HG03571 (cell line): ENCODE data around the gene GRID1.

Experiments
- ATAC-seq: cut with Tn5 transposase; IDR thresholded peaks from one replicate; pipeline ENCODE4 v1.9.1; 2021; ENCODE audit not compliant: unreplicated experiment

GRID1 gene

GRCh38 chr10:86218842-86219241, 147.8 kb downstream of the GRID1 start:
- no peak for ATAC-seq

DNA sequence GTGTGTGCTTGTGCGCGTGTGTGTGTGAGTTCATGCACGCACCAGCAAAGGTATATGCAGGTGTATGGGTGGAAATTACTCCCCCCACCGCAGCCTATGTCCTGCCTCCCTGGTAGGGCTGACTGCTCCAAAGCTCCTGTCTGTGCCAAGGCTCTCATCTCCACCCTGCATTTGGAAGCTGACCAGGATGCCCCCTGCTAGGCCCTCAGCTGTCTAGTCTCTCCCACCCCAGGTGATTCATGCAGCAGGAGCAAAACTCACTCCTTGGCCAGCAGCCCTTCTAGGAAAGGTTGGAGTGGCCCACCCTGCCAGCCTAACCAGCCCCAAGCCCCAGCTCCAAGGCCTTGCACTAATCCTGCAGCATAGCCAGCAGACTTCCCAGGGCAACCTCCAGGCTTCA, 148.4 kb downstream of the GRID1 start:
- no peak for ATAC-seq

- ATAC-seq: no peak
These were observed 149.1 kb downstream of the GRID1 start for GRCh38 chr10:86217371-86218080.

- ATAC-seq: no peak
These were observed 149.7 kb downstream of the GRID1 start for GRCh38 chr10:86216886-86217285.

- ATAC-seq: no peak
These were observed 150.9 kb downstream of the GRID1 start for GRCh38 chr10:86215712-86216111.

- no peak for ATAC-seq
These were observed 151.5 kb downstream of the GRID1 start for GRCh38 chr10:86215046-86215445.

- ATAC-seq: no peak
These were observed 153.4 kb downstream of the GRID1 start for GRCh38 chr10:86213148-86213547.

DNA sequence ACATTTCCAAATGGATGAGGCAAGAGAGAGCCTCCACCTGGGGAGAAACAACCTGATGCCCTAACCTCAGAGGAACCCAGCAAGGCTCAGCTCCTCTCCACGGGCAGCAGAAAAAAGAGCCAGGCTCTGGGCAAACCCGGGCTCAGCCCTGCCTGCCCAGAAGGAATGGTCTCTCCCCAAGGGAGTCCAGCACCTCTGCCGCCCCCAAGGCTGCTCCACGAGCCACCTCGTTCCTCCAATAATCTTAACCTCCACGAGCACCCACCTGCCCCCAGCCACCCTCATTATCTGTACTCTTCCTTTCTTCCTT, 154.2 kb downstream of the GRID1 start:
- no peak for ATAC-seq

- ATAC-seq: no peak
These were observed 154.8 kb downstream of the GRID1 start for GRCh38 chr10:86211691-86212390.

GRCh38 chr10:86210416-86210815, 156.2 kb downstream of the GRID1 start:
- ATAC-seq: no peak

- no peak for ATAC-seq
These were observed 156.9 kb downstream of the GRID1 start for GRCh38 chr10:86209726-86210125.

GRCh38 chr10:86207226-86207625, 159.4 kb downstream of the GRID1 start:
- no peak for ATAC-seq

GRCh38 chr10:86206240-86206579, 160.4 kb downstream of the GRID1 start:
- no peak for ATAC-seq

DNA sequence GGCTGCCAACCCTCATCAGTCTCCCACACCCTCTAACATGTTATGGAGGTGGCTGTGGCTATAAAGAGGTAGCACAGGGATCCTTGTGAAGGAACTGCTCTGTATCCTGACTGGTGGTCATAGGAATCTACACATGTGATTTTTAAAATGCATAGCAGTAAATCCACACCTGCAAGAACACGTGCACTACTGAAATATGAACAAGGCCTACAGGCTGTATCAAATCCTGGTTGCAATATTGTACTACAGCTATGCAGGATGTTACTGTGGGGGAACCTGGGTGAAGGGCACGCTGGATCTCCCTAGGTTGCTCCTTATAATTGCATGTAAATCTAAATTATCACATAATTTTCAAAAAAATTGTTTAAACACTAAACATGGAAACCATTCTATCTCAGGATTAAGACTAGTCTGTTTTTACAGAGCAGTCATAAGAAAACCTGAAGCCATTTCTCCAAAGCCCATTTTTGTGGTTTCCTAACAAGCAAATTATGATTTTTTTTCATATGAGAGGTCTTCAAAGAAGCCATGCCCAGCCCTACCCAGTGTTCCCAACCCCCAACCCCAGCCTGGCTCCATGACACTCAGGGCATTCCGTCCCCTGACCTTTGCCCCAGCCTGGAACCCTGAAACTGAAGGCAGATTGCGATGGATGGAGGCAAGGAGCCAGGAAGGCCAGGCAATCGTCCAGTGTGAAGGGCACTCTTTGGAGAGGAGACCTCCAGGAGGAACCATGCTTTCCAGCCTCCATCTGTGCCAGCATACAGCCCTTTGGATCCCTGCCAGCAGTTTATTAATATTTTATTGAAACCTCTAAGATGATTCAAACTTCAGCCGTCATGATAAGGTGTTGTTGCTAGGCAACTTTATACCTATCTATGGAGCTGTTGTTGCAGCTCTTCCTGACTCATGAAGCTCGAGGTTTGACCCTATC, 161.0 kb downstream of the GRID1 start:
- no peak for ATAC-seq

DNA sequence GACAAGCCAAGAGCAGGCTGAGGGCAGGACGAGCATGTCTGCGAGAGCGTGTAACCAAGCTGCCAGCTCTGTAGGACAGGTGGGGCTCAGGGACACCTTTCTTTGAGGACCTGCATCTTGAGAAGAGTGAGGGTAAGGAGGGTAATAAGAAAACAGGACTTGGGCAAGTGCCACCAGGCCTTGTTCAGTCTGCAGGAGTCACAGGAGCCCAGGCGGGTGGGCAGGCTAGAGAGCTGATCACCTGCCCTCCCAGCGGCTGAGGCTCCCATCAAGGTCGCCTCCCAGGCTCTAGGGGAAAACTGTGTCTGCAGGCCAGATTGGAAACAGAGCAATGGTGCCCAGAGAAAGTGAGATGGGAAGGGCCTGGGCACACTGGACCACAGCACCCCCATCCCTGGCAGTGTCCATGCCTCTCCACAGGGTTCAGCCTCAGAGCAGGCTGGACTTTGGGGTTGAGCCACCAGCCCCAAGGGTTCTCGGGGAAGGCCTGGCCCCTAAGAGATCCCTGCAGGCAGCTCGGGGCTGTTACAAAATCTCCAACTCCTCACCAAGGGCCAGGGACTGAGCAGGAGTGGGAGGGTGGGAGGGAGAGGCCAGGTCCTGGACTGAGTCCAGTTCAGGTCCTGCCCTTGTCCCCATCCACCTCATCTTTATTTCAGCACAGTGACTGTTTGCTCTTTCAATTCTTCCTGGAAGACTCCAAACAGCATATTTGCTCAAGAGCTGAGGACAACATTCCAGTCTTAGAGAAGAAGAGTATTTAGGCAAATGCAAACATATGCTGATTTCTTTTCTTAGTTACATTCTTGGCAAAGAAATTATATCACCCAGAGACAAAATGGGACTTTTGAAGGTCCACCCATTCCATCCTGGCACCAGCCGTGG, 161.9 kb downstream of the GRID1 start:
- ATAC-seq: no peak

DNA sequence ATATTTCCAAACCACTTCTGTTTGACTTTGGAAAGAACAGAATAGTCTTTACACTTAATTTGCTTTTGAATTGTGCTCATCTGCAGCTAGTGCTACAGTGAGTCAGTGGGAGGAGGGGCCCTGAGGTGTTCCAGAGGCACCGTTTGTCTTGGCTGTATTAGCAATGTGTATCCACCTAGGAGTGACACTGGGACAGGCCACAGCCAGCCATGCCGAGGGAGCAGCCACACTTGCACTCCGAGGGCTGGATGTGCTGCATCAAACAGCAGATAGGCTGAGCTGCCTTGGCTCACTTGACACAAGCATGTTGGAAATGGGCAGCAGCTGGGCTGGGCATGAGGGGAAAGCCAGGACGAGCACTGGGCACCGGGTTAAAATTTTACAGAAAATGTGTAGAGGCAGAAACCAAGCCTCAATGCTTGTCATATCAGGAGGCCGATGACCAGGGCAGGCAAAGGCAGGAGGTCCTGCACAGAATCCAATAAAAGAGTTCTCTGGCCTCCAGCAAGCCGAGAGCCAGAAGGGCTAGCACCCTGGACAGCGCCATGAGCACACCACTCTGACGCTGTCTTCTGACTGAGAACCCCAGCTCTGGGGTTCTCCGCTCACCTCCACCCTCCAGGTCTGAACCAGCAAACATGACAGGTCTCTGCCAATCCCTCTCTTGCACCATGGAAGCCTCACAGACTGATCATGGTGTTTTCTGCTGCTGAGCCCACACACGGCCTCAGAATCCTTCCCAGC, 163.3 kb downstream of the GRID1 start:
- ATAC-seq: no peak

- ATAC-seq: no peak
These were observed 164.3 kb downstream of the GRID1 start for GRCh38 chr10:86202226-86202735.

- no peak for ATAC-seq
These were observed 165.7 kb downstream of the GRID1 start for GRCh38 chr10:86200867-86201266.

DNA sequence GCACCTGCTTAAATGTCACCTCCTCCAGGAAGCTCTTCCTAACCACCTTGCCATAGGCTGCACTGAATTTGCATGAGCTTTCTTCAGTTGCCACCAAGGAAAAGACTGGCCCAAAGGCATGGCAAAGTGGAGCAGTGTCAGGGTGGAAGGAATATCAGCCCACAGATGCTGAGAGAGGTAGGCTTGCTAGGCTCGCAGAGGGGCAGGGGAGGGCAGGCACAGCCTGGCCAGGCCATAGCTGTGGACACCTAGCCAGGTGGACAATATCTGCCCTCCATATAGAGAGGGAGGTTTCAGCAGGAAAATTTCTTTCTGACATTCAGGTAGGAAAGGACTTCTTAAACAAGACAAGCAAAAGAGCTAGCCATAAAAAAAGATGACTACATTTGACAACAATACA, 166.3 kb downstream of the GRID1 start:
- no peak for ATAC-seq

DNA sequence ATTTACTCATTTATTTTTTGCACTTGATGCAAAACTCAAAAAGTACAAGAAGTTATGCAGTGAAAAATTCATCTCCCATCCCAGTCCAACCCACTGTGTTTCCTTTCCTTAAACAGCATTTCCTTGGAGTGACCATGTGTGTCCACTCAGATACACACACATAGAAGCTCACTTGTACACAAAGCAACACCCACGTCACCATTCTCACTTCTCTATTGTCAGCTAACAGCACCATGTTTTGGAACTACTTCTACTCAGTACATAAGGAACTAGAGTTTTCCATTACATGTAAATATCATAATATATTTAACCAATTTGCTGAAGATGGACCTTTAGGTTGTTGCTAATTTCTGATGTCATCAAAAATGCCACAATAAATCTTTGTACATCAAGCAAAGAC, 167.6 kb downstream of the GRID1 start:
- no peak for ATAC-seq
